ENCODE measurements around the gene OR5M11.
"Not testable (repeated sequence)": the region's sequence is repeated elsewhere in the genome, so short reads cannot be mapped to it uniquely, and the experiment has no call there.

OR5M11 gene

GRCh38 chr11:56543157-56543556, at the start of gene OR5M11:
OR5M11 (minus strand) TSS chr11:56543257; CDS start chr11:56543257, 0 bp downstream.
- no peak for DNase-seq (ENCODE audit: low read depth)

GRCh38 chr11:56592088-56592717, 49.1 kb upstream of the OR5M11 start:
- not testable (repeated sequence) for DNase-seq (ENCODE audit: low read depth)

GRCh38 chr11:56577621-56578020, 34.6 kb upstream of the OR5M11 start, which contains the start of gene OR5M10:
OR5M10 (minus strand) TSS chr11:56577721; CDS start chr11:56577721, 0 bp downstream.
- DNase-seq (ENCODE audit: low read depth) = no peak

GRCh38 chr11:56558574-56558973, 15.5 kb upstream of the OR5M11 start:
- DNase-seq (ENCODE audit: low read depth) = no peak

- not testable (repeated sequence) for DNase-seq (ENCODE audit: low read depth)
Measured at GRCh38 chr11:56554691-56555090, 11.6 kb upstream of the OR5M11 start.

GRCh38 chr11:56545531-56545930, 2.5 kb upstream of the OR5M11 start:
- DNase-seq (ENCODE audit: low read depth) = no peak

- no peak for DNase-seq (ENCODE audit: low read depth)
Measured at GRCh38 chr11:56543739-56544138, 682 bp upstream of the OR5M11 start.

GRCh38 chr11:56533054-56533740, 9.9 kb downstream of the OR5M11 start:
- DNase-seq (ENCODE audit: low read depth) = no peak

GRCh38 chr11:56531856-56532255, 11.2 kb downstream of the OR5M11 start:
- no peak for DNase-seq (ENCODE audit: low read depth)

- DNase-seq (ENCODE audit: low read depth) = no peak
Measured at GRCh38 chr11:56522008-56522407, 21.0 kb downstream of the OR5M11 start.

- no peak for DNase-seq (ENCODE audit: low read depth)
Measured at GRCh38 chr11:56513280-56513679, 29.8 kb downstream of the OR5M11 start.

GRCh38 chr11:56509439-56509838, 33.6 kb downstream of the OR5M11 start:
- DNase-seq (ENCODE audit: low read depth) = no peak

- no peak for DNase-seq (ENCODE audit: low read depth)
Measured at GRCh38 chr11:56497010-56497409, 46.0 kb downstream of the OR5M11 start.

GRCh38 chr11:56495117-56495516, 47.9 kb downstream of the OR5M11 start:
- no peak for DNase-seq (ENCODE audit: low read depth)

All from activated T-helper 1 cell treated with Interleukin-2 at 50 U/mL for 16 hours (primary cell).